Hematopoietic multipotent progenitor cell (in vitro differentiated cells): ENCODE measurements around the gene EIF5. TPM values are rescaled to one million over a fixed set of nuclear protein-coding genes. Genes with fewer than 3 reads are reported as not detected.

Experiments used
- DNase-seq, 3 donors: peaks; one replicate each; pipeline ENCODE4 v3.0.0-alpha.2; 2011 to 2015; ENCODE audit warnings: low read depth in 2 of 3, low spot score in 2 of 3
- total RNA-seq: library from RNA; depleted of rRNA; stranded (reverse); fragments of >200 nt; gene quantifications from one replicate; pipeline ENCODE4 v1.2.3, GENCODE V29; 2012

Gene EIF5
- total RNA-seq, 1 donor = 166 TPM

- no peak for DNase-seq
Observed at GRCh38 chr14:103360548-103360947, 26.5 kb downstream of the EIF5 start.

DNA sequence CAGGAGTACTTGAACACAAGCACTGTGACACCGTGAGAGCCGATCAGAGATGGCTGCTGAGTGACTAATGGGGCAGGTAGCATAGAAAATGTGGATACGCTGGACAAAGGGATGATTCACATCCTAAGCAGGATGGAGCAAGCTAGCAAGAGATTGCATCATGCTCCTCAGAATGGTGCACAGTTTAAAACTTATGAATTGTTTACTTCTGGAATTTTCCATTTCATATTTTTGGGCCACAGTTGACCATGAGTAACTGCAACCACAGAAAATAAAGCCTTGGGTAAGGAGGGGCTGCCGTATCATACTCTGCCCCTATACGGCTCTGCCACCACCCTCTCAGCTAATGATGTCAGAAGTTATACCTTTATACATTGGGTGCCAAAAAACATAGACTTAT is 27.8 kb downstream of the EIF5 start:
- DNase-seq = no peak

GRCh38 chr14:103362780-103363179 is 28.7 kb downstream of the EIF5 start:
- no peak for DNase-seq

DNA sequence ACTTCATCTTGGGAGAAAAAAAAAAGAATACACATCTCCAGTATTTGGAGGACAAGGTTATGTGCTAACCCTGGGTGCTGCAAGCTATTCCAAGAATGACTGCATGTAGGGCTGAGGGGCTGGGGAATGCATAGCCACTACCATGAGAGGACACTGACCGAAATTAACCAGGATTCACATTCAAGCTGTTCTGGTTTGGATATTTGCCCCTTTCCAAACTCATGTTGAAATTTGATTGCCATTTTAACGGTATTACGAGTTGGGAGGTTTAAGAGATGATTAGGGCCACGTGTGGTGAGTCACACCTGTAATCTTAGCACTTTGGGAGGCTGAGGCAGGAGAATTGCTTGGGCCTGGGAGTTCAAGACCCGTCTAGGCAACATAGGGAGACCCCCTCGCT is 32.7 kb downstream of the EIF5 start:
- DNase-seq = no peak

DNA sequence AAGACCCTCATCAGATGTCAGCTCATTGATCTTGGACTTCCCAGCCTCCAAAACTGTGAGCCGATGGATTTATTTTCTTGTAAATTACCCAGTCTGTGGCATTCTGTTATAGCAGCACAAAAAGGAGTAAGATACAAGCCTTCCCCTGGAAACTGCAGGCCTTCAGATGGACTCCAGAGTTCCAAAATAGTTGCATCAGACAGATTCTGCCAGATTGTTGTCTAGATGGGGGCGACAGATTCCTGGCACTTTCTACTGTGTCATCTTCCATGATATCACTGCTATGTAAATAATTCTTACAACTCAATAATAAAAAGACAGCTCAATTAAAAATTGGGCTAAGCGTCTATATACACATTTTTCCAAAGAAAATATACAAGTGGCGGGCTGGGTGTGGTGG is 34.0 kb downstream of the EIF5 start:
- no peak for DNase-seq

GRCh38 chr14:103370087-103370486 is 36.0 kb downstream of the EIF5 start:
- no peak for DNase-seq

DNA sequence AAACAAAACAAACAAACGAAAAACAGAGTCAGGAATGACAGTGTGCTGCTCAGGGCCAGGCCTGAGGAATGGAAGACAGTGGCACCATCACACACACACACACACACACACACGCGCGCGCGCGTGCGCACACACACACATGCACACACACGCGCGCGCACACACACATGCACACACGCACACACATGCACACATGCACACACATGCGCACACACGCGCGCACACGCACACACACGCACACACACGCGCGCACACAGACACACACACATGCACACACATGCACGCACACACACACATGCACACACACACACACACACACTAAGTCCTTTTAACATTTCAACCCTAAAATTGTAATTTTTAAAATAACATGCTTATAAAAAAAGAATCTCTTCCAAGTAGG is 38.0 kb downstream of the EIF5 start:
- no peak for DNase-seq

DNA sequence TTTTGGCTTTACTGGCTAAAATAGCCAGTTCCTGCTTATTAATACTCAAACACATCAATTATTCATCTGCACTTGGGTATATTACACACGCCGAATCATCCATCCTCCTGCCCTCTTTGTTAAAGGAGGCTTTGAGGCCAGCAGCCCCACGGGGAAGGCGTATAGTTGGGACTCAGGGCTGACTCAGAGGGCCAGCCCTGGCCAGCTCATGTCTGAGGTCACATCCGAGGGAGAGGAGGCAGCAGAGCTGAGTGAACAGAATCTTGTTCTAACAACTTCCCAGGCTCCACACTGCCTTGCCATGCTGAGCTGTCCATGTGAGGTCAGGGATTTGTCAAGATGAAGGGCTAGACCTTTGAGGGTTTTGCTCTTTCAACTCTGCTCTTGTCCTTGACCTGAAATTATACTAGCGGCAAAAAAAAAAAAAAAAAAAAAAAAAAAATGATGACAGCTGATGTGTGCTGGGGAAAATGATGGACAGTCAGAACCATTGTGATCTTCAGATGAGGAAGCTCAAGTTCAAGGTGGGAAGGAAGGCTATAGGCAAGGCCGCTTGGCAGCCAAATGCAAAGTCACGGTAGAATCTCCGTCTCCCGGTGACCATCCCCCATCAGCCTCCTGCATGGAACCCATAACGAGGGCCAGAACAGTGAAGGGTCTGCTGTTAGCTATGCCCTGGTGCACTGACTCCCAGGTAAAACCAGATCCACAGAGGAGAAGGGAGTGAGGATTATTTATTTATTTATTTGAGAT is 38.7 kb downstream of the EIF5 start:
- no peak for DNase-seq

DNA sequence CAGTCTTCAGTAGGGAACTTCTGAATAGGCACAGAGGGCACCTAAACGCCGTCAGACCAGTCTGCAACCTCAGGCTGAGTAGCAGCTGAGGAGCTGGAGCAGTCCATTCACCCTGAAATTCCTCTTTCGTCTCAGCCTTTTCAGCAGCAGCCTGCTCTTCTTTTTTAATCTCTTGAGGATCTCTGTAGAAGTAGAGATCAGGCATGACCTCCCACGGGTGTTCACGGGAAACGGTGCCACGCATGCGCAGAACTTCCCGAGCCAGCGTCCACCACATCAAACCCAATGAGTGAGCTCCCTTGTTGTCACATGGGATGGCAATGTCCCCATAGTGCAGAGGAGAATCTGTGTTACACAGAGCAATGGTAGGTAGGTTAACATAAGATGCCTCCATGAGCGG is 40.1 kb downstream of the EIF5 start:
- no peak for DNase-seq

- DNase-seq = no peak
Observed at GRCh38 chr14:103377522-103378037, 43.5 kb downstream of the EIF5 start.

- DNase-seq = peak in 1 of 3 donors; percentile 28
Observed at GRCh38 chr14:103378038-103378854, 44.2 kb downstream of the EIF5 start.

DNA sequence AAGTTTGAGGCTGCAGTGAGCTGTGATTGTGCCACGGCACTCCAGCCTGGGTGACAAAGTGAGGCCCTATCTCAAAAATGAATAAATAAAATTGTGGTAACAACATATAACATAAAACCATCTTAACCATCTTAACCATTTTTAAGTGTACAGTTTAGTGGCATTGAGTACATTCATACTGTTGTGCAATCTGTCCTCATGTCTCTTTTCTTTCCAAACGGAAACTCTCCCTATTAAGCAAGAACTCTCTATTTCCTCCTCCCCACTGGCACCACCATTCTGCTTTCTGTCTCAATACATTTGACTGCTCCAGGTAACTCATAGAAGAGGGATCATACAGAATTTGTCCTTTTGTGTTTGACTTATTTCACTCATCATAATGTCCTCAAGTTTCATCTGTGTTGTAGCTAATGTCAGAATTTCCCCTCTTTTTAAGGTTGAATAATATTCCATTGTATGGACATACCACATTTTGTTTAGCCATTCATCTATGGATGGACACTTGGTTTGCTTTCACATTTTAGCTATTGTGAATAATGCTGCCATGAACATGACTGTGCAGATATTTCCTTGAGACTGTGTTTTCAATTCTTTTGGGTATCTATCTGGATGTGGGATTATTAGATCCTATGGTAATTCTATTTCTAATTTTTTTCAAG is 46.8 kb downstream of the EIF5 start:
- DNase-seq = no peak

GRCh38 chr14:103382376-103382775 is 48.3 kb downstream of the EIF5 start:
- peak in 2 of 3 donors; percentile 44 to 53 for DNase-seq

DNA sequence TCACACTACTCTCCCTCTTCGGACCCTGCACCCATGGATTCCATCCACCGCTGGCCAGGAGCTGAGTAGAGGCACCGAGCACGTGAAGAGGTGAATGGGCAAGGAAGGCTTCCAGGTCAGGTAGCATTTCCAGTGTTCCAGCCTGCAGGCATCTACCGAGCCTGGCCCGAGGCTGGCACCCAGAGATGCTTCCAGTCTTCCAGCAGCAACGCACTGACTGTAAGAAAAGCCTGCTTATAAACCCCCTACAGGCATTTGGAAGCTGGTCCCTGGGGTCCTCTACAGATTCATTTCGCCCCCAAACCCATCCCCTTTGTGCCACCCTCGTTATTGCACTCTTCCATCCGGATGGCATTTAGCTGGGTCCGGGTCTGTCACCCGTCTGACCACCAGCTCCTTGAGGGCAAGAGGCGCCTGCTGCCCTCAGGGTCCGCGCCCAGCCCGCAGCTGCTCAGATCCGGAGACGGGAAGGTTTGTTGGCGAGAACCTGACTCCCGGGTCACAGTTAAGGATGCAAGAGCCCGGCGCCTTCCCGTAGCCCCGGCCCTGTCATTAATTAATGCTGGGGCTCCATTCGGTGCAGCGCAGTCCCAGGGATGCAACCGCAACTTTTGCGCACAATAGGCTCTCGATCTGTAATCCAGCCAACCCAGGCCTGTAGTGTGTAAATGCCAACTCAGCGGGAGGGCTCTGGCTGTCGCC is 50.6 kb downstream of the EIF5 start:
- no peak for DNase-seq

- peak; percentile 84 to 98 (median 97) for DNase-seq
Observed at GRCh38 chr14:103385152-103385928, 51.3 kb downstream of the EIF5 start, which contains the start of gene MARK3. TSS of gene MARK3 (plus strand) at chr14:103385415. CDS start at chr14:103386030, 615 bp downstream.

DNA sequence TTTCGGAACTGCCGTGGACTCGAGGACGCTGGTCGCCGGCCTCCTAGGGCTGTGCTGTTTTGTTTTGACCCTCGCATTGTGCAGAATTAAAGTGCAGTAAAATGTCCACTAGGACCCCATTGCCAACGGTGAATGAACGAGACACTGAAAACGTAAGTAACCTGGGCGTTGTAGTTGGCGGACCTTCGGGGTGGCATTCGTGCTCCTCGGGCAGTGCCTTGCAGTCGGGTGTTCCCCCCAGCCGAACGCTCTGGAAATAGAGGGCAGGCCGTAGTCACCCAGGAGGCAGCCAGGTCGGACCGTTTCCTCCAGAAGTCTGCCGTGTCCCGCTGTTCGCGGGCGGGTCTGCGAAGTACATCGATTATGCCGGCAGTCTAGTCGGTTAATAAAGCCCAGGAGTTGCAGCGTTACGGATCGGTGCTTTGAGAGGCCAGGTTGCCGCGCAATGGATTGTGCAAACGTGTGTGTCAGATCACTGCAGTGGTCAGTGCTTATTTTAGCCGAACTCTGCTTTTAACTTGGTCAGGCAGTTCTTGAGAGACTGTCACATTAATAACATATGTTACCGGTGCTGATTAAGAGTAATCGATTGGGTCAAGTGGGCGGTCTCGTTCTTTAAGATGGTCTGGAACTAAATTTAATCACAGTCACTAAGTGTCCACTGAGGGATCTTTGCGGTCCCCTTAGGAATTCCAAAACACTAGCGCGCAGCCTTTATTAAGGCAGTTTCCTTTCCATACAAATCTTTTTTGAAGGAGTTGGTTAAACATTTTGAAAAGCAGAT is 52.1 kb downstream of the EIF5 start:
- DNase-seq = peak in 1 of 3 donors; percentile 20

DNA sequence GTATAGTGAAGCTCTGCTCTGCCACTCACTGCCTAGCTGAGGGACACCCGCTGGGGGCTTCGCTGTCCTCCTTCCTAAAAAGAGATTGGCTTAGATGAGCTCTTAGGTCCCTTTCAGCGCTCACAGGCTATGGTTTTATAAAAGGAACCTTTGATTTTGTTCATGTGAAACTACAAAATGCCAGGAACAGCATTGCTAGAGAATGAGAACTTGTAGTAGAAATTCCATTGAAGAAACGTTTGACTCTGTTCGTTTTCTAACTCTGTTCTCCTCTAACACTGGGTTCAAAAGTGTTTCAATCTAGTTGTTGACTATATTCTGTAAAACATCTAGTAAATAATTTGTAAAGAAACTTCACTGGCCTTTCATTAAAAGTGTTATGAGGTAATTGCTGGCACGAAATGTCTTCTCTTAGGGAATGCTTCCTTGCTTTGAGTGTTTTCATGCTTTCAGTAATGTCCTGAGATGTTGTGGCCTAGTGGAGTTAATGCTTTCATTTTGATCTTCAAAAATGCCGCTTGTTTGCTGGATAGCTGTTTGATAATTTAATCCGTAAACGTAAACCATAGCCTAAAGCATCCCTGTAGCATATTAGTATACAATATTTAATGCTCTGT is 52.8 kb downstream of the EIF5 start:
- no peak for DNase-seq

DNA sequence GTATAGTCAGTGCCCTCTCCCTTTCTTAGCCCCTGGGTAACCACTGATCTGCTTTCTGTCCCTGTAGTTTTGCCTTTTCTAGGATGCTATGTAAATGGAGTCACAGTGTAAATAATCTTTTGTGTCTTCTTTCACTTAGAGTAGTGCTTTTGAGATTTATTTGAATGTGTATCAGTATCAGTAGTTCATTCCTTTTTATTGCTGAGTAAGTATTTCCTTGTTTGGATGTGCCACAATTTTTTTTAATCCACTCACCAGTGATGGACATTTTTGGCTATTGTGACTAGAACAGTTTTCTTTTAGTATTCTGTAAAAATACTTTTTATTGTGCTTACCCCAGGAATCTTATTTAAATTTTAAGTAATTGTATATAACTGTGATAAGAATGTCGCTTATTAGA is 54.6 kb downstream of the EIF5 start:
- no peak for DNase-seq

GRCh38 chr14:103390605-103391004 is 56.6 kb downstream of the EIF5 start:
- DNase-seq = no peak
